GM12874 (cell line): ENCODE results near the gene RPTOR.

Source experiments
- CTCF ChIP-seq: IDR thresholded peaks from 2 replicates; pipeline ENCODE4 v1.5.1; 2011; ENCODE audit warnings: low read depth, mild to moderate bottlenecking, control low read depth, low read length, moderate library complexity; ENCODE audit not compliant: insufficient read depth

RPTOR gene

DNA sequence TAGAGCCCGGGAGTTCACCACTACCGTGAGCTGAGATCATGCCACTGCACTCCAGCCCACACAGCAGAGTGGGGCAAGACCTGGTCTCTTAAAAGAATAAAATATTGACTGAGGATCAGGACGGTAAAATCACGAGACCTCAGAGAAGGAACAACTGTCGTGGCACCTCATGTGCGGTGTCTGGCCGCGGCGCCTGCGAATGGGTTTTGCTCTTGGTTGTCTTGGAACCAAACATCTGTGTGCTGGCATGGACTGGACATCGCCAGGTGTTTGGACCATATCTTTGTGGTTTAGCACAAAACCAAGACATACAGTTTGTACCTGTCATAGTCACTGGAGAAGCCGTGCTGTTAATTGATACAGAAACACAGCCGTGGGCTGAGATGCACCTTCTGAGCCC is 234.1 kb downstream of the RPTOR start:
- TF ChIP-seq CTCF = no peak

DNA sequence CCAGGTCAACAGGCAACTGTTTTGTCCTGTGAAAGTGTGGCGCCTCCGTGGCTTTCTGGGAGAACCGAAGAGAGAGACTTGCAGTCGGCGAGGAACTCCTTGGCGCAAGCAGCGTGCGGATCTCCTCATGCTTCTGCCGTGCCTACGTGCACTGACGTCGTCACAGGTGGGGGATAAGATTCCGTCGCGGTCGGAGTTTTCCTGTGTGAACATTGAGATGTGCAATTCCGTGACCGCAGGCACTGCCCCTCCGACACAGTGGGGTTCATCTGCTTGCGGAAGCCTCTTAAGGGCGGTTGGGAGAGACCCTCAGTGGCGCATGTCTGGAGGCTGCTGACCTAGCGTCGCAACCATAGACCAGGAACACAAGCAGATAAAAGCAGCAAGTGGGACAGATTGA is 234.7 kb downstream of the RPTOR start:
- no peak for TF ChIP-seq CTCF

DNA sequence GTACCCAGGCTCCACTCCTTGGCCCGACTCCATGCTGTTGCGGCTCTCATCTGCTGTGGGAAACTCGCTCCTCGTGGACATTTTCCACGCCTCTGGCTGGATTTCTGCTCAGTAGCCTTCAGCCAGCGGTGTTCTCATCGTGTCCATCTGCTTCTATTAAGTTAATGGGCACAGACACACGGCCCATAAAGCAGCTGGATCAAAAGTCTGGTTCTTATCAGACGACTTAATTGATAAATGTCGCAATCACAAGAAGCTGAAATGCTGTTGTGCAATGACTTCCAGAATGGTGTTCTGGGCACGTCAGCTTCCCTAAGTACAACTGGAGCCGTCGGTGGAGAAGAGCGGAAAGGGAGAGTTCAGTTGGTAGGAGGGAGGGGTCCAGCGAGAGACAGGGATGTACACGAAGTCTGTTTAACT is 235.3 kb downstream of the RPTOR start:
- no peak for TF ChIP-seq CTCF

GRCh38 chr17:80780381-80781198 is 236.0 kb downstream of the RPTOR start:
- no peak for TF ChIP-seq CTCF

DNA sequence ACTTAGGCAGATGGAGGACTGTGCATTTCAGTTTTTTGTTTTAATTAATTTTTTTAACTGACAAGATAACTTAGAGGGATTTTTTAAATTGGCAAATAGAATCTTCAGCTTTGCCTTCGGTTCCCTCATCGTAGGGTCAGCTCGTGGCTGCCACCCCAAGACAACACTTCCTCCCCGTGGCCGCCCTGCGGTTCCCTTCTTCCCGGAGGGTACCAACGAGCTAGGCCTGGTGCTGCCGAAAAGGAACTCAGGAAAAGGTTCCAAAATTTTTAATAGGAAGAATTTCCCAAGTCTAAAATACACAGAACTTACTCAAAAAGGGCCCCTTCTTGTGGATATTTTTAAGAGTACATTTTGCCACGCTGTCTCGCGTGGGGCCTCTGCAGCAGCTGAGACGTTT is 236.6 kb downstream of the RPTOR start:
- TF ChIP-seq CTCF = no peak

DNA sequence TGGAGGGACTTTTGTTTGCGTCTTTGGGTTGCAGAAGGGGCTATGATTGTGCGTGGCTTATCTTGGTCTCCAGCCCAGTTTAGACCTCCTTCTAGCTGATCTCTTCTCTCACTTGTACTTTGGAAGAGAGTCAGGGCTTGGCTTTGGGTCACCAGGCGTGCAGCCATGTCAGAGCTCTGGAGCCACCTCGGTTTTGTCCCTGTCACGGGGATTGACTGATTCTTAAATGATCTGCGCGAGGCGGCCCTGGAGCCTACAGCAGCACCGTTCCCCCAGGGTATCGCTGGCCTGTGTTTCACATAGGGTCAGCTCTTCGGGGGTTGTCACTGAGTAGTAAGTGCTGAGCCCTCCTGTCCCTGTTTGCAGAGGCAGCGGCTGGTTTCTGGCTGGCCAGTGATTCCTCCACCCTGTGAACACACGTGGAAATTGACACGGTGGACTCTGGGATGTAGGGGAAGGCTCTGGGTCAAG is 237.2 kb downstream of the RPTOR start:
- TF ChIP-seq CTCF = no peak

DNA sequence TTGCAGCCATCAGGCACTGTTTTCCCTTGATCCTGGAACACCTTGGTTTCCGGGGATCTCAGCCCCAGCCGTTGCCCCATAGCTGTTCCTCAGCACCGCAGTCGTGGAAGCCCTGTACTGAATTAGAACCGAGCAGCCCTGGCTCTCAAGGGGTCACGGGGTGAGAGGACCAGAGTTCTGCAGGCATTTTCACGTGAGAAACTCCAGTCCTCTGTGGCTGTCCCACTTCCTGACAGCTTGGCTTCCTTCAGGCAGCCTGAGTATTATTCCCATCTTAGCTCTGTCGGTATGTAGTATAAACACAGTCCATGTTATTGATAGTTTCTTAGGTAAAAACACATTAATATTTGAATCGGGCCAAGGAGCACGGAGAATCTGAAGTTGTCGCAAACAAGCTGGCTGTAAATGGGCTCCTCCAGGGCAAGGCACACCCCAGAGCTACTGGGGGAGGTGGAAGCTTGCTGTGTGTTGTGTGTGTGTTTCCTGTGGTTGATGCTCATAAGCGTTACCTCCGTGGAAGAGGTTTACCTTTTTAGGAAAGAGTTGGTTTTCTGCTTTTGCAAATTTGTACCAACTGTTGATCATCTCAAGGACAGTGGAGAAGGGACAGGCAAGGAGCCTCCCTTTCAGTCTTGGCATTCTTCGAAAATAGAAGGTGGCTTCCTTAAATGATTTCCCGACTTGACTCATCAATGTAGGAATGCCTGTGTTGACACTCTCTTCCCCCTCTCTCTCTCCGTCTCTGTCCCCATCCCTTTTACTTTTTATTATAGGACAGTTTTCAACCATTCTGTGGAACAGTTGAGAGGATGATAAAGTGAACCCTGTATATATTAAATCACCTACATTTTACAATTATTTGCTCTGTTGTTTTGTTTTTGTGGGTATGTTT is 238.1 kb downstream of the RPTOR start:
- TF ChIP-seq CTCF = no peak
